DMS79 treated with DMSO at 0.1 percent for 48 hours (cell line): ENCODE results near the gene INO80D.
"Not testable (repeated sequence)": the region's sequence is repeated elsewhere in the genome, so short reads cannot be mapped to it uniquely, and the experiment has no call there.

Source experiments
- DNase-seq: peaks from one replicate; lab custom pipeline; 2025; lab: John Stamatoyannopoulos, UW

INO80D gene

DNA sequence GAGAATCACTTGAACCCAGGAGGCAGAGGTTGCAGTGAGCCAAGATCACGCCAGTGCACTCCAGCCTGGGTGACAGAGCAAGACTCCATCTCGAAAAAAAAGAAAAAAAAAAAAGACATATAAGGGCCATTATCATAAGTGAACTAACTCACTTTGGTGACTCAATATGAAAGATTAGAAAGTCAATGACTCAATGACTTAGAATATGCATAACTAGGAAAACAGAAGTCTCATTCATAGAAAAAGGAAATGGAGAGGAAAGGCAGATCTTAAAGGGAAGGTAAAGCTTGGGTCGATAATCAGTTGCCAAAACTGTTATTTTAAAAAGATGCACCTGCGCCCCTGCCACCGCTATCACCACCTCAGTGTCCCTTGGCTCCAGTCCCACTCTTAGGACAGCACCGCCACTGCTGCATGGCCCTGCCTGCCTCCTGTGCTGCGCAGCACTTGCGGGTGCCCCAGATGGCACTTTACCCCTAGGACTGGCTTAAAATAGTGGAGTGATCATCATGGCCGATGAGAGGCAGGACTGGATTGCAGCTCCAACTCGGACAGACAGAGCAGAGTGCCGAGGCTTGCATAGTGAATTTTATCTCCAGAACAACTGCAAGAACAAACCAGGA, 54.7 kb downstream of the INO80D start:
- no peak for DNase-seq

GRCh38 chr2:206028101-206028500, 57.9 kb downstream of the INO80D start:
- DNase-seq: no peak

DNA sequence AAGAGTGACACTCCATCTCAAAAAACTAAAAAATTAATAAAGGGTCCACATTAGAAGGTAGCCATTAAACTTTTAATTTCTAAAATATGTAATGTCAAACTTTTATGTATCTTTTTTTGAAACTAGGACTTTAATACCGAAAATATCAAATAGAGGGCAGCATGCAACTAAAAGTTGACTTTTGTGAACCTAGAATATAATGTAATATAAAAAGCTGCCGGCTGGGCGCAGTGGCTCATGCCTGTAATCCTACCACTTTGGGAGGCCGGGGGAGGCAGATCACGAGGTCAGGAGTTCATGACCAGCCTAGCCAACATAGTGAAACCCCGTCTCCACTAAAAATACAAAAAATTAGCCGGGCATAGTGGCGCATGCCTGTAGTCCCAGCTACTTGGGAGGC, 62.8 kb downstream of the INO80D start:
- no peak for DNase-seq

- DNase-seq: no peak
Measured at GRCh38 chr2:206020171-206020570, 65.8 kb downstream of the INO80D start.

DNA sequence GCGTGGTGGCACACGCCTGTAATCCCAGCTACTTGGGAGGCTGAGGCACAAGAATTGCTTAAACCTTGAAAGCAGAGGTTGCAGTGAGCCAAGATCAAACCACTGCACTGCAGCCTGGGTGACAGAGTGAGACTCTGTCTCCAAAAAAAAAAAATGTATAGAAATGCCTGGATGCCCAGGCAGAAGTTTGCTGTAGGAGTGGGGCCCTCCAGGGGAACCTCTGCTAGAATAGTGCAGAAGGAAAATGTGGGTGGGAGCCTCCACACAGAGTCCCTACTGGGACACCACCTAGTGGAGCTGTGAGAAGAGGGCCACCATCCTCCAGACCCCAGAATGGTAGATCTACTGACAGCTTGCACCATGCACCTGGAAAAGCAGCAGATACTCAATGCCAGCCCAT, 70.2 kb downstream of the INO80D start:
- DNase-seq: not testable (repeated sequence)

GRCh38 chr2:206011795-206012194, 74.2 kb downstream of the INO80D start:
- no peak for DNase-seq

GRCh38 chr2:206011018-206011614, 74.9 kb downstream of the INO80D start:
- peak; percentile 35 for DNase-seq

DNA sequence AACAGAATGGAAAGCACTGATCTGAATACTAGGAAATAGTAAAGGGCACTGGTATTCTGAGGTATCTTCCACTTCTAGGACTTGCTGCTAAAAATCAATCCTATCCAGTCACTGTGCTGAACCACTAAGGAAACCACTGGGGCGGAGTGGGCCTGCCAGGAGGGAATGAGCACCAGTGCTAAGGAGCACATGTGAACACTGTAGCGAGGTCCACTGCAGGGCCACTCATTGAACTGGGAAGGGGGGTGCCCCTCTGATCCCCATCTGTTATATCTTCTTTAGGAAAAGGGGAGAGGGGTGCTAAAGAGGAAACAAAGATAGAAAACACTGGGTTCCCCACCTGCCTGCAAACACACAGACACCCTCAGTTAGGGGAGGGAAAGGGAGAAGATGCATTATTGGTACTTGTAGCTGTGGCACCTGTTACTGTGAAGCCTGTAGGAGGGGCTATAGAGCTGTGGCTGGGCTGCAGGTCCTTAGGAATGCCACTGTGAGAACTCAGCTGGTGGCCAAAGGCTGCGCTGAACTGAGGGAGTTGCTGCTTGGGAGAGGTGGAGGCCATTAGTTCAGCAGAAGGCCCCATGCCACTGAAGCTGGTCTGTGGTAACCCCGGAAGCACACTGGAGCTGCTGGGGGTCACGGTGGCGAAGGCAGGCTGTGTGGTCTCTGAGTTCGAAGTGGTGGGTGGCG, 81.8 kb downstream of the INO80D start:
- DNase-seq: no peak

- no peak for DNase-seq
Measured at GRCh38 chr2:206002440-206002839, 83.5 kb downstream of the INO80D start.

- DNase-seq: no peak
Measured at GRCh38 chr2:206001912-206002311, 84.1 kb downstream of the INO80D start.

- DNase-seq: no peak
Measured at GRCh38 chr2:206000776-206001175, 85.2 kb downstream of the INO80D start.

DNA sequence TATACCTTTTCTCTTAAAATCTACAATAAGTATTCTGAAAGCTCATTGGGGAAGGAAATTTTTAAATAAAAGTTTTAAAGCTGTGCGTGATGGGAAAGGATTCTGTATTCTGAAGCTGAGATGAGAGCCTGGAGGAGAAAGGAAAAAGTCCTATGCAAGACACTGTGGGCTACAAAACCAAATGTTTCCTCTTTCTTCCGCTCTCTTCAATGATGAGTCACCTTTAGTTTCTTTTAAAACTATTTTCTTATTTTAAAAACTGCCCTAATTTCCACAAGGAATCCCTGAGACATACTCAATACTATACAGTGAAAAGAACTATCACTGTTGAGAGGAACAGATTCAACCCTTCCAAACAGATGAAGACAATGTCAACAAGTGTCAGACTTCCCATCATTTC, 87.4 kb downstream of the INO80D start:
- no peak for DNase-seq

GRCh38 chr2:205996161-205996560, 89.8 kb downstream of the INO80D start:
- no peak for DNase-seq

DNA sequence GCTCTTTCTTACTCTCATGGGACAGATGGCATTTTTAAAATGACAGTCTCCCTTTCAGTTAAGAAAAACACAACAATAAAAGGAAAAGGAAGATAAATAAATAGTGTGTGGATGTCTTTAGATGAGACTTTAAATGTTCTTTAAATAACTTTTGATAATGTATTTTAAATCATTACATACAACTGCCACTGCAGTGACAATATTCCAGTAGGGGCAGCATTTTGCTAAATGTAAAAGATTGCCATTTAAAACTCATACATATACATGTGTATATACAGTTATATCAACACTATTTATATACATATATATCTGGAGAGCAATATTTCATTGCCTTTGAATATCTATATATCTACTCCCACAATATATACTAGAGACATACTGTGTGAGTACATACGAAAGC, 90.7 kb downstream of the INO80D start:
- DNase-seq: no peak

DNA sequence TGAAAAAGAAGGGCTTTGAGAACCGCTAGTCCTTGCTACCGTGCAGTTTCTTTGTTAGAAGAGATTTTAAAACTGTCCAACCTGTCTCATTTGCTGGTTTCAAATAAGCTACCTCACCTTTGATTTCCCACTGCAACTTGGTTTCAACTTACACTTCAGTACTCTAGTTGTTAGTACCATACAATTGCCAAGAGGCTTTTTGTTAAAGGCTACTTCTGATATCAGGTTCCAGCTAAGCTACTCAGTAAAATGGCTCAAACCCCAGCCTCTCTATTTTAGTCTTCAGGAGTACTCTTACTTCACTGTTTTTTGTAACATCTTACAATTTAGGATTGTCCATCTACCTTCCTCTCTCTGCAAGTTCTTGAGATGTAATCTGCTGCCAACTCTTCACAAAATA, 91.6 kb downstream of the INO80D start:
- DNase-seq: peak; percentile 89

DNA sequence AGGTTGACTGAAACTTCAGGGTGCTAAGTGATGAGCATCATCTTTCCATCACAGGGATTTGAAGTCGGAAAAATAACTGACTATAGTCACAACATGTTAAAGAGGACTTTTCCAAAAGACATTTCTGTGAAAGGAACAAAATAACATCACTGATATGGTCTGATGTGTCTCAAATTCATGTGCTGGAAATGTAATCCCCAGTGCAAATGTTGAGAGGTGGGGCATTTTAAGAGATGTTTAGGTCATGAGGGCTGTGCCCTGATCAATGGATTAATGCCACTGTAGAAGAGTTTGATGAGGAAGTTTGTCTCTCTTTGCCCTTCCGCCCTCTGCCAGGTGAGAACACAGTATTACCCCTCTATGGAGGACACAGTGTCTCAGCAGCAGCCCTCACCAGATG, 95.9 kb downstream of the INO80D start:
- DNase-seq: no peak

GRCh38 chr2:205989271-205990071, 96.5 kb downstream of the INO80D start:
- DNase-seq: no peak

- DNase-seq: not testable (repeated sequence)
Measured at GRCh38 chr2:205988681-205989080, 97.3 kb downstream of the INO80D start.

GRCh38 chr2:205988274-205988673, 97.7 kb downstream of the INO80D start:
- no peak for DNase-seq

DNA sequence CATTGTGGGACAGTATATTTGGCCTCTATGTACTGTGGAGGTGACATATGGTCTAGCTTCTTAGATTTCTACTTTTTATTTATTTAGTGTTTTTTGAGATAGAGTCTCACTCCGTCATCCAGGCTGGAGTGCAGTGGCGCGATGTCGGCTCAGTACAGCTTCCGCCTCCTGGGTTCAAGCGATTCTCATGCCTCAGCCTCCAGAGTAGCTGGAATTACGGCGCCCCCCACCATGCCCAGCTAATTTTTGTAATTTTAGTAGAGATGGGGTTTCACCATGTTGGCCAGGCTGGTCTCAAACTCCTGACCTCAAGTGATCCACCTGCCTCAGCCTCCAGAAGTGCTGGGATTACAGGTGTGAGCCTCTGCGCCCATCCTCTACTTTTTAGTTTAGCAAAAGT, 99.6 kb downstream of the INO80D start:
- DNase-seq: not testable (repeated sequence)

DNA sequence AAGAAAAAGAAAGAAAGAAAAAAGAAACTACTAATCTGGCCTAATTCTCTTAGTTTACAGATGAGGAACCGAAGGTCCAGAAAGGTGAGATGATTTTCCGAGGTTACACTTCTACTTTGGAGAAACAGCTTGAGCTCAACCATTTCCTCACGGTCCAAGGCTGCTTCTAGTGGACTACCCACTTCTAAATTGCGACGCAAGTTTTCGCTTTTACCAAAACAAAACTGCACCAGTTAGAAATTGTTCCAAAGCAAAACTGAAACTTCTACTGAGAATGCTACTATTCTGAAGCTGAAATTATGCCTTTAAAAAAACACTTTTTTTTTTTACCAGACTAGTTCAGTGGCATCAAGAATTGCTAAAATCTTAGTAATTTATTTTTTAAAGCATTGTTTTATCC, 101.6 kb downstream of the INO80D start:
- no peak for DNase-seq

- DNase-seq: no peak
Measured at GRCh38 chr2:205982776-205983327, 103.1 kb downstream of the INO80D start.
